Keratinocyte (primary cell): ENCODE results near the gene MPPED1. TPM values are rescaled to one million over a fixed set of nuclear protein-coding genes. Genes with fewer than 3 reads are reported as not detected.

ENCODE experiments used
- DNase-seq: peaks from one replicate; pipeline ENCODE4 v3.0.0-alpha.2; 2011; ENCODE audit warnings: low read depth, missing footprints, low spot score
- FAIRE-seq: peaks from 2 replicates; lab custom pipeline; 2011; peaks lifted over from hg19 to GRCh38; lab: Jason Lieb, UNC
- H2AFZ ChIP-seq: 2 replicates; pipeline ENCODE4 v1.6.0; 2012; ENCODE audit warnings: low read length, control low read depth, inconsistent platforms; ENCODE audit not compliant: control insufficient read depth
- H3K27ac ChIP-seq: 2 replicates; pipeline ENCODE4 v1.5.1; 2011; ENCODE audit warnings: low read length; ENCODE audit not compliant: control insufficient read depth, insufficient read depth
- H3K27me3 ChIP-seq: 3 replicates; pipeline ENCODE4 v1.6.0; 2011; ENCODE audit warnings: low read length; ENCODE audit not compliant: control insufficient read depth, insufficient read depth; ENCODE audit errors: extremely low read depth
- H3K36me3 ChIP-seq, 2 experiments: 2 replicates in 1 of 2; 3 replicates in 1 of 2; pipeline ENCODE4 v1.5.1; 2011; ENCODE audit warnings: low read length in 2 of 2, mild to moderate bottlenecking in 1 of 2; ENCODE audit not compliant: control insufficient read depth in 2 of 2, insufficient read depth in 2 of 2; ENCODE audit errors: extremely low read depth in 1 of 2
- H3K4me1 ChIP-seq: 3 replicates; pipeline ENCODE4 v1.5.1; 2011; ENCODE audit warnings: low read length; ENCODE audit not compliant: control insufficient read depth, insufficient read depth; ENCODE audit errors: extremely low read depth
- H3K4me2 ChIP-seq: 3 replicates; pipeline ENCODE4 v1.6.0; 2011; ENCODE audit warnings: low read depth, low read length; ENCODE audit not compliant: control insufficient read depth, insufficient read depth; ENCODE audit errors: extremely low read depth
- H3K4me3 ChIP-seq, 3 experiments: fragments of 200-600 bp in 1 of 3; sonication (generic) in 1 of 3; 2 replicates in 2 of 3; 3 replicates in 1 of 3; pipeline ENCODE4 v1.5.1; 2011 to 2016; ENCODE audit warnings: low read length in 3 of 3, mild to moderate bottlenecking in 3 of 3, control low read depth in 2 of 3, inconsistent platforms in 1 of 3, low read depth in 1 of 3, mixed read lengths in 1 of 3, mixed run types in 1 of 3, moderate library complexity in 1 of 3; ENCODE audit not compliant: control insufficient read depth in 2 of 3, insufficient read depth in 2 of 3; ENCODE audit errors: extremely low read depth in 1 of 3
- H3K79me2 ChIP-seq: 2 replicates; pipeline ENCODE4 v1.6.0; 2012; ENCODE audit warnings: low read length; ENCODE audit not compliant: control insufficient read depth, insufficient read depth
- H3K9ac ChIP-seq: 3 replicates; pipeline ENCODE4 v1.6.0; 2011; ENCODE audit warnings: low read length; ENCODE audit not compliant: control insufficient read depth, insufficient read depth; ENCODE audit errors: extremely low read depth
- H3K9me1 ChIP-seq: 3 replicates; pipeline ENCODE4 v1.6.0; 2011; ENCODE audit warnings: low read length; ENCODE audit not compliant: control insufficient read depth, insufficient read depth; ENCODE audit errors: extremely low read depth
- H3K9me3 ChIP-seq: 2 replicates; pipeline ENCODE4 v1.5.1; 2012; ENCODE audit warnings: low read depth, low read length; ENCODE audit not compliant: control insufficient read depth
- H4K20me1 ChIP-seq: 3 replicates; pipeline ENCODE4 v1.6.0; 2011; ENCODE audit warnings: low read length; ENCODE audit not compliant: control insufficient read depth, insufficient read depth; ENCODE audit errors: extremely low read depth
- EZH2 ChIP-seq: IDR thresholded peaks from one replicate; pipeline ENCODE4 v1.6.1; 2012; ENCODE audit warnings: inconsistent platforms, mild to moderate bottlenecking, low read length, moderate library complexity
- dilution Hi-C: fragments of 300-500 bp; cut with MboI; formaldehyde crosslinking; loops from one replicate; pipeline ENCODE4 v1.7.0; 2020; ENCODE audit warnings: low sequenced_read_pairs; ENCODE audit not compliant: extremely low pct_ligation_motif_present
- polyA plus RNA-seq, 5 experiments: library from polyadenylated mRNA; depleted of rRNA in 3 of 5; stranded (reverse) in 3 of 5; stranded (forward) in 1 of 5; unstranded in 1 of 5; fragments of >200 nt; gene quantifications; 1 replicate in 1 of 5; 2 replicates in 3 of 5; 3 replicates in 1 of 5; pipeline versions ENCODE4 v1.2.1 to v1.2.3, GENCODE V29; 2011 to 2012; ENCODE audit warnings: missing spikeins in 2 of 5, low read depth in 1 of 5, low replicate concordance in 1 of 5
- TF ChIP-seq, protein P1 (sequence below), 3 experiments: IDR thresholded peaks in 1 of 3; conservative IDR thresholded peaks in 1 of 3; optimal IDR thresholded peaks in 1 of 3; 2 replicates in 2 of 3; 3 replicates in 1 of 3; pipeline versions ENCODE3 to v1.5.1; 2011; ENCODE audit warnings: low read length in 3 of 3, mild to moderate bottlenecking in 3 of 3, moderate library complexity in 2 of 3, control low read depth in 1 of 3, inconsistent platforms in 1 of 3; ENCODE audit not compliant: insufficient read depth in 2 of 3; ENCODE audit errors: extremely low read depth in 1 of 3

Gene MPPED1
- polyA plus RNA-seq, 1 donor (not counting 4 experiments of a cell fraction or from before 2014, with no cell fraction given) = not detected

DNA sequence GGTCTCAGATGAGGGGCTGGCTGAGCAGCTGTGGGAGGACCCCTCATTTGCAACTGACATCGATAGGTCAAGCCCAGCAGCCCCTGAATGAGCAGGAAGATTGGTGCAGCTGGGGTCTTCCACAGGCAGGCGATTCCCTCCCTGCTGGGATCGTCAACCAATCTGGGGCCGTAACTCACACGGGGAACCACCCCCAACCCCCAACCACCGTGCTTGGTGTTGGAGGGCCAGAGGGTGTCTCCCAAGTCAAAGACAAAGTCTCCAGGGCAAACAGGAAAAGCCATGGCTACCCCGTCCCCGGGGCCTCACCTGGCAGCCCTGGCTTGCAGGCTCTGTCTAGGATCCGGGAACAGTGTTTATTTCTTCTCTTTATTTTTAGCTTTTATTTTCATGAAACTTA is 41.8 kb upstream of the MPPED1 start:
- H3K9me1 ChIP-seq = no peaks in the 10 kb centered on the region
- DNase-seq = no peak
- no peak overlapping the region for H3K4me3 ChIP-seq
- no peak for TF ChIP-seq EZH2
- TF ChIP-seq, protein P1, sequence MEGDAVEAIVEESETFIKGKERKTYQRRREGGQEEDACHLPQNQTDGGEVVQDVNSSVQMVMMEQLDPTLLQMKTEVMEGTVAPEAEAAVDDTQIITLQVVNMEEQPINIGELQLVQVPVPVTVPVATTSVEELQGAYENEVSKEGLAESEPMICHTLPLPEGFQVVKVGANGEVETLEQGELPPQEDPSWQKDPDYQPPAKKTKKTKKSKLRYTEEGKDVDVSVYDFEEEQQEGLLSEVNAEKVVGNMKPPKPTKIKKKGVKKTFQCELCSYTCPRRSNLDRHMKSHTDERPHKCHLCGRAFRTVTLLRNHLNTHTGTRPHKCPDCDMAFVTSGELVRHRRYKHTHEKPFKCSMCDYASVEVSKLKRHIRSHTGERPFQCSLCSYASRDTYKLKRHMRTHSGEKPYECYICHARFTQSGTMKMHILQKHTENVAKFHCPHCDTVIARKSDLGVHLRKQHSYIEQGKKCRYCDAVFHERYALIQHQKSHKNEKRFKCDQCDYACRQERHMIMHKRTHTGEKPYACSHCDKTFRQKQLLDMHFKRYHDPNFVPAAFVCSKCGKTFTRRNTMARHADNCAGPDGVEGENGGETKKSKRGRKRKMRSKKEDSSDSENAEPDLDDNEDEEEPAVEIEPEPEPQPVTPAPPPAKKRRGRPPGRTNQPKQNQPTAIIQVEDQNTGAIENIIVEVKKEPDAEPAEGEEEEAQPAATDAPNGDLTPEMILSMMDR (optimal IDR thresholded peaks at IDR 0.05 in 1 of 3, IDR thresholded peaks at IDR 0.05 in 1 of 3, conservative IDR thresholded peaks at IDR 0.05 in 1 of 3; ENCODE audit: extremely low read depth in 1 of 3, insufficient read depth in 2 of 3, low read length in 3 of 3) = no peak
- no peaks in the 10 kb centered on the region for H3K4me1 ChIP-seq
- no peaks in the 10 kb centered on the region for H3K79me2 ChIP-seq
- FAIRE-seq = no peak
- no peaks in the 10 kb centered on the region for H3K27me3 ChIP-seq
- H4K20me1 ChIP-seq = no peaks in the 10 kb centered on the region
- no peak overlapping the region for H3K4me2 ChIP-seq
- no peaks in the 10 kb centered on the region for H3K9me3 ChIP-seq
- no peak overlapping the region for H3K27ac ChIP-seq
- H3K9ac ChIP-seq = no peak overlapping the region
- no peak overlapping the region for H2AFZ ChIP-seq
- dilution Hi-C loops = no loop called here
- no peaks in the 10 kb centered on the region for H3K36me3 ChIP-seq

DNA sequence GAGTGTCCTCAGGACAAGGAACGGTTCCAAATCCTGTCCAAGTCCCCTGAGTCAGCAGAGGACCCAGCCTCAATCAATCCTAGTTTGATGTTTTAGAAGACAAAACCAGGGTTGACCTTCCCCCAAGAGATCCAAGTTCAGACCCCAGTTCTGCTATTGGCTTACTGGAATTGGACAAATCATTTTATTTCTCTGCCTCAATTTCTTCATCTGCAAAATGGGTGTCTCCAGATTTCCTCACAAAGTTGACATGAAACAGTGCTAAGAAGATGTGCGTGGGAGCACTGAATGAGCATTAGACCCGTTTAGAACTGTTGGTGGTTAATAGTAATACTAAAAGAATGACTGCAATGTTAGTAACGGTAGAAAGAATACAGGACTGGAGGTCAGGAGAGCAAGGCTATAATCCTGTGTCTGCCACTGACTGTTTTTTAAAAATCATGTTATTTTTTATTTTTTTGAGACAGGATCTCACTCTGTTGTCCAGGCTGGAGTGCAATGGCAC is 35.8 kb upstream of the MPPED1 start:
- Histone ChIP-seq H3K4me3 (no peak overlapping the region), H3K79me2 (no peaks in the 10 kb centered on the region), H3K9ac (no peak overlapping the region), H3K4me1 (no peaks in the 10 kb centered on the region), H4K20me1 (no peaks in the 10 kb centered on the region), H3K4me2 (no peak overlapping the region), H3K27me3 (peaks cover 3% of the 10 kb centered on the region), H2AFZ (no peak overlapping the region), H3K9me1 (no peaks in the 10 kb centered on the region), H3K9me3 (no peaks in the 10 kb centered on the region), H3K27ac (no peak overlapping the region), H3K36me3 (no peaks in the 10 kb centered on the region)
- TF ChIP-seq, protein P1 (optimal IDR thresholded peaks at IDR 0.05 in 1 of 3, IDR thresholded peaks at IDR 0.05 in 1 of 3, conservative IDR thresholded peaks at IDR 0.05 in 1 of 3; ENCODE audit: extremely low read depth in 1 of 3, insufficient read depth in 2 of 3, low read length in 3 of 3) = no peak
- TF ChIP-seq EZH2 = no peak
- dilution Hi-C loops = no loop called here
- FAIRE-seq (no peak), DNase-seq (no peak)
